Gastrocnemius medialis (tissue), 4 donors: Measurements from ENCODE around the gene DYNLT5. TPM values are rescaled to one million over a fixed set of nuclear protein-coding genes. Genes with fewer than 3 reads are reported as not detected.

Source experiments
- ATAC-seq, 2 donors: fragments of 150-250 bp; one replicate each; pipeline ENCODE4 v1.9.1; 2016
- DNase-seq, 2 donors: peaks; one replicate each; pipeline ENCODE4 v3.0.0-alpha.2; 2019
- H3K27ac ChIP-seq, 4 donors: fragments of 200-600 bp; sonication (generic); 1 replicate in 1 of 4; 2 replicates in 3 of 4; pipeline ENCODE4 v1.5.1; 2016 to 2018; ENCODE audit warnings: mild to moderate bottlenecking in 2 of 4, moderate library complexity in 1 of 4
- H3K27me3 ChIP-seq, 3 donors: fragments of 200-600 bp; sonication (generic) in 2 of 3; 1 replicate in 1 of 3; 2 replicates in 2 of 3; pipeline versions ENCODE4 v1.5.1 to v1.6.0; 2016 to 2019; ENCODE audit warnings: mild to moderate bottlenecking in 1 of 3, moderate library complexity in 1 of 3
- H3K36me3 ChIP-seq, 2 donors: fragments of 200-600 bp; sonication (generic) in 1 of 2; one replicate each; pipeline ENCODE4 v1.5.1; 2017 to 2018
- H3K4me1 ChIP-seq, 2 donors: fragments of 200-600 bp; sonication (generic) in 1 of 2; one replicate each; pipeline ENCODE4 v1.5.1; 2016 to 2017; ENCODE audit warnings: mild to moderate bottlenecking in 2 of 2
- H3K4me3 ChIP-seq, 4 donors: fragments of 200-600 bp; sonication (generic) in 3 of 4; 1 replicate in 1 of 4; 2 replicates in 3 of 4; pipeline ENCODE4 v1.5.1; 2016 to 2019; ENCODE audit warnings: mild to moderate bottlenecking in 2 of 4
- H3K9me3 ChIP-seq, 3 donors: fragments of 200-600 bp; sonication (generic) in 2 of 3; 1 replicate in 1 of 3; 2 replicates in 2 of 3; pipeline ENCODE4 v1.5.1; 2016 to 2019
- CTCF ChIP-seq, 5 experiments: fragments of 450-650 bp in 3 of 5; fragments of 200-600 bp in 2 of 5; sonication (generic) in 2 of 5; IDR thresholded peaks in 4 of 5; conservative IDR thresholded peaks in 1 of 5; 1 replicate in 4 of 5; 2 replicates in 1 of 5; pipeline ENCODE4 v1.5.1; 2016 to 2019; ENCODE audit warnings: antibody characterized with exemption in 5 of 5, mild to moderate bottlenecking in 3 of 5, moderate library complexity in 3 of 5
- POLR2A ChIP-seq, 2 donors: fragments of 450-650 bp; IDR thresholded peaks; one replicate each; pipeline ENCODE4 v1.6.1; 2017; ENCODE audit warnings: antibody characterized with exemption in 2 of 2, mild to moderate bottlenecking in 2 of 2, moderate library complexity in 2 of 2
- in situ Hi-C, 4 donors: fragments of 200-750 bp; cut with MboI; loops; one replicate each; pipeline versions ENCODE4 v1.15.0 to v1.8.0; 2017; ENCODE audit warnings: low sequenced_read_pairs in 4 of 4
- intact Hi-C: fragments of 100-400 bp; cut with DNase I; formaldehyde crosslinking; loops from one replicate; pipeline ENCODE4 v1.15.1; 2023; ENCODE audit warnings: low total_unique reads
- total RNA-seq, 4 donors: library from RNA; depleted of rRNA; stranded (reverse); fragments of >200 nt; gene quantifications; one replicate each; pipeline versions ENCODE4 v1.1.0 to v1.2.3, GENCODE V29; 2016

DYNLT5 gene
- total RNA-seq, 4 donors from 2014 or later, result 1.6 TPM; not detected in 3

- Histone ChIP-seq H3K4me1 (peaks cover 5 to 11% of the 10 kb centered on the region in 2 donors), H3K9me3 (no peaks in the 10 kb centered on the region), H3K27ac (no peak overlapping the region), H3K36me3 (no peaks in the 10 kb centered on the region), H3K27me3 (no peaks in the 10 kb centered on the region), H3K4me3 (no peak overlapping the region)
- ATAC-seq (no peak), DNase-seq (no peak)
- intact Hi-C loops, result no loop called here
- no peak for TF ChIP-seq CTCF (IDR thresholded peaks at IDR 0.05 in 4 of 5, conservative IDR thresholded peaks at IDR 0.05 in 1 of 5)
- no peak for TF ChIP-seq POLR2A (IDR thresholded peaks at IDR 0.05)
- in situ Hi-C loops, result loop anchor here (5.0 to 25.0 kb wide), 5 partner anchors 227 to 752 kb away; no protein-coding TSS in a partner anchor
Measured at GRCh38 chr1:66760506-66760905, 8.2 kb downstream of the DYNLT5 start.

DNA sequence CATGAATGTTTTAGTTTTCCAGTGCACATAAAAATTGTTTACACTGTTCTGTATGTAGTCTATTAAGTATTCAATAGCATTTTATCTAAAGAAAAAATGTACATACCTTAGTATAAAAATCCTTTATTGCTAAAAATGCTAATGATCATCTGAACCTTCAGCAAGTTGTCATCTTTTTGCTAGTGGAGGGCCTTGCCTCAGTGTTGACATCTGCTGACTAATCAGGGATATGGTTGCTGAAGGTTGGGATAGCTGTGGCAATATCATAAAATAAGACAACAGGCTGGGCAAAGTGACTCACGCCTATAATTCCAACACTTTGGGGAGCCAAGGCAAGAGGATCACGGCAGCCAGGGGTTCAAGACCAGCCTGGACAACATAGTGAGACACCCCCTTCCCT lies 9.0 kb downstream of the DYNLT5 start:
- in situ Hi-C loops (loop anchor here (5.0 to 25.0 kb wide), 5 partner anchors 226 to 751 kb away; no protein-coding TSS in a partner anchor), intact Hi-C loops (no loop called here)
- TF ChIP-seq CTCF (IDR thresholded peaks at IDR 0.05 in 4 of 5, conservative IDR thresholded peaks at IDR 0.05 in 1 of 5) (no peak), POLR2A (IDR thresholded peaks at IDR 0.05) (no peak)
- Histone ChIP-seq H3K36me3 (no peaks in the 10 kb centered on the region), H3K27ac (no peak overlapping the region), H3K4me1 (peaks cover 5 to 11% of the 10 kb centered on the region in 2 donors), H3K27me3 (no peaks in the 10 kb centered on the region), H3K9me3 (no peaks in the 10 kb centered on the region), H3K4me3 (no peak overlapping the region)
- ATAC-seq, result no peak
- DNase-seq, result no peak

DNA sequence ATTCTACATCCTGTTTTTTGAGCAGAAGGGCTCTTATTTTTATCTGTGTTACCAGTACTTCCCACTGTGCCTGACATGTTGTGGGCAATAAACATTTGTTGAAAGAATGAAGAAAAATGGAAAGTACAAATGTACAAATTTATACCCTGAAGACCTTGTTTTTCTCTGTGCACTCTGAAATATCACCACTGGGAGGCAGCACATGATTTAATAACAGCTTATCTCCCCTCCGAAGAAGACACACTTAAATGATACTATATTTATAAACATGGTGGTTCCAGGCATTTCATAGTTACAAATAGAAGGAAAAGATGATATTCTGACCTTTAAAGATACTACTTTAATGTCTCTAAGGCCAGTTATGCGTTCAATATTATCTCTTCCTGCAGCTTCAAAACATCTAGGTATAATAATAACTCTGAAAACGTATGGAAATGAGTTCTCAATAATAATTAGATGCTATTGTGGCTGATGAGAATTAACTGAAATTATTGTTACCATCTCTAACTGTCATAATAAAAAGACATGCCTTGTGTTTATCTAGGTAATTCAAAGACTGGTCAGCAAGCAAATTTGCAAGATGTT lies 12.8 kb downstream of the DYNLT5 start:
- peak in 1 of 2 donors; percentile 51 for ATAC-seq
- Histone ChIP-seq H3K4me3 (no peak overlapping the region), H3K36me3 (no peaks in the 10 kb centered on the region), H3K4me1 (no peaks in the 10 kb centered on the region), H3K9me3 (no peaks in the 10 kb centered on the region), H3K27me3 (no peaks in the 10 kb centered on the region), H3K27ac (no peak overlapping the region)
- no peak for DNase-seq
- TF ChIP-seq POLR2A (IDR thresholded peaks at IDR 0.05) (no peak), CTCF (IDR thresholded peaks at IDR 0.05 in 4 of 5, conservative IDR thresholded peaks at IDR 0.05 in 1 of 5) (peak; percentile 49 to 67 (median 58))
- in situ Hi-C loops, result loop anchor here (5.0 to 25.0 kb wide), 5 partner anchors 222 to 747 kb away; no protein-coding TSS in a partner anchor
- intact Hi-C loops, result loop anchor here (1.0 kb wide), 1 partner anchor 384 kb away; no protein-coding TSS in a partner anchor

DNA sequence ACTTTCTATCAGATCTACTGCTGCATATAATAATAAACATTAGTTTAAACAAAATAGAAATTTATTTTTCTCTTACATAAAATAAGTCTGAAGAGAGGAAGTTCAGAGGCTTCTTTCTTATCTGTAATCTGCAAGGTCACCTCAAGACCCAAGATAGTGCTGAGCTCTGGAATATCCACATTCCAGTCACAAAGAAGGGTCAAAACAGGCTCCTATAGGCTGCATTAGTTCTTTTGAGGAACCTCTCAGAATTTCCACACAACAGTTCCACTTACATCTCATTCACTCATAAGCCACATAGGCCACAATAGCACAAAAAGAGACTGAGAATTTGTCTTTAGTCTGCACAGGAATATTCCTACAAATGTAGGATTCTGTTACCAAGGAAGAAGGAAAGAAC lies 15.4 kb downstream of the DYNLT5 start:
- ATAC-seq (no peak), DNase-seq (no peak)
- in situ Hi-C loops (loop anchor here (10.0 to 25.0 kb wide), 4 partner anchors 220 to 745 kb away; no protein-coding TSS in a partner anchor), intact Hi-C loops (no loop called here)
- no peaks in the 10 kb centered on the region for H3K27me3 ChIP-seq
- H3K9me3 ChIP-seq, result no peaks in the 10 kb centered on the region
- H3K36me3 ChIP-seq, result no peaks in the 10 kb centered on the region
- no peaks in the 10 kb centered on the region for H3K4me1 ChIP-seq
- TF ChIP-seq POLR2A (IDR thresholded peaks at IDR 0.05), result no peak
- TF ChIP-seq CTCF (IDR thresholded peaks at IDR 0.05 in 4 of 5, conservative IDR thresholded peaks at IDR 0.05 in 1 of 5), result no peak
- no peak overlapping the region for H3K4me3 ChIP-seq
- no peak overlapping the region for H3K27ac ChIP-seq
